DMS 273 treated with DMSO at 0.1 percent for 48 hours (cell line): Measurements from ENCODE around the gene TMEM229A.
"Not testable (repeated sequence)": the region's sequence is repeated elsewhere in the genome, so short reads cannot be mapped to it uniquely, and the experiment has no call there.

Source experiments
- DNase-seq: peaks from one replicate; lab custom pipeline; 2025; lab: John Stamatoyannopoulos, UW

TMEM229A gene

DNA sequence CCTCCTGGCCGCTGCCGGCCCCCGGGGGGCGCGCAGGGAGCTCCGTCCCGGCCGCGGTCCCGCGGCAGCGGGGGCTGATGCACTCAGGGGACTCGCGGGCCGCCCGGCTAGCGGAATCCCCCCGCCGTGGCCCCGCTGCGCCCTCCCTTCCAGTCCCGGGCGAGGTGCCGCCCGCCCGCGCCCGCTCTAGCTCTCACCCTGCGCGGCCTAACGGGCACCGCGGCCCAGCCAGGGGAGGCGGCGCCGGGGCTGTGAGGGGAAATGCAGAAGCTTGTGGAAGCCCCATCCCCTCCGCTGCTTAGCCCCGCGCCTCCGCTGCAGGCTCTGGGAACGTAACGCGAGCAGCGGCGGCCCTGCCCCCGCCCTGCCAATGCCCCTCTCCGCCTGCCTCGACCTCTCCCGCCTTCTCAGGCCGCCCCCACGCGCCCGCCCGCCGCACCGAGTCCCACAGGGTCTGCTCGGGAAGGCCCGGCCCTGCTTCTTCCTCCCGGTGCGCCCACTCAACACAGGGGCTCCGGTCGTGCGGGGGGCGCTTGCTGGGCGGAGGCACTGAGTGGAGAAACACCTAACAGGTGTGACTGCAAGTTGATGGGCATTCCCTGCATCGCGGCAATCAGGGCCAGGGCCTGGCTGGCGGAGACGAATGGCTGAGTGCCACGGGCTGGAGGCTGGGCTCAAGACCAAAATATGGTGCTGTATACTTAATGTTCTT lies 384 bp upstream of the TMEM229A start:
- no peak for DNase-seq

DNA sequence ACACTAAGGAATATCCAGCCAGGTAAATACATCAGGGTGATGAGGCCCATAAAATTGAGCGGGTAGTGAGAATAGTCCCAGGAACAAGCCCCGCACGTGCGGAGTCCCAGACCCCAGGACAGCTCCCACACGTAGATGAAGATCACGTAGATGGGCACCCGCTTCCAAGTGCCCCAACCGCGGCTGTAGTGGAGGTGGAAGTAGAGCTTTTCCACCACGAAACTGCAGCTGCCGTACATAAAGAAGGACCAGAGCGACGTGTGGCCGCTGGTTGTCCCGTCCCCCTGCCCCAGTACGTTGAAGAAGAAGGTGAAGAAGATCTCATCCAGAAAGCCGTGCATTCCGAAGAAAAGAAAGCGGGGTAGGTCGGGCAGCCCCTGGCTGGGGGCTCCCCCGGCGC lies 948 bp downstream of the TMEM229A start:
- DNase-seq, result no peak

DNA sequence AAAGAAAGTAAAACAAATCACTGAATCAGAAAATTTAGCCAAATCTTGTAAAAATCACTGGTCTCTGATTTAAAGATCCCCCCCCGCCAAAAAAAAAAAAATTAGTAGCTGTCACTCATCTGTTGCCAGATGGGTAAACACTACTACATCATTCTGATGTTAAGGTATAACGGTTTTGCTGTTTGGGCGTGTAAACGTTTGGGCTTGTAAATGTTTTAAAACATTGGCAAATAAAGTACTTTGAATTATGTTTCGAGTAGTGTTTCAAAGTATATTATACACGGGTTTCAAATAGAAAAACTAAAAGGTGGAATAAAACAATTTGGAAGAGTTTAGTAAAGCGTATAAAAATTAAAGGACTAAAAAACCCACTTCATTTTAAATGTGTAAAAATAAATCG lies 1.5 kb downstream of the TMEM229A start:
- no peak for DNase-seq

DNA sequence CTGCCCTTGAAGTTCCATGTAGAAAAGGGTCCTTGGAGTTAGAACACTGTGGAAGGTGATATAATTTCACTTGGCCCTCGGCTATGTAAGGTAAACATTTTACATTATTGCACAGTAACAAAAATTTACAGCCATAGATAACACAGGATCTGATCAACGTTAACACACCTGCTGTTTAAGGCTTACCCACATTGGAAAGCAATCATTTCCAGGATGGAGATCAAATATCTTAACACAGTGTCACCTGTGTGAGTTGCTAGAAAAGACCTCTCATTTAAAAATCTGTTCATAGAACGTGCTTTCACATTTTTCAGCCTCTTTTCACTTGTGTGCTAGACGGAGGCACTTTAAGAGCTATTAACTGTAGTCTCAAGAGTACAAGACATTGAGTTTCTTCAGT lies 1.9 kb downstream of the TMEM229A start:
- no peak for DNase-seq

DNA sequence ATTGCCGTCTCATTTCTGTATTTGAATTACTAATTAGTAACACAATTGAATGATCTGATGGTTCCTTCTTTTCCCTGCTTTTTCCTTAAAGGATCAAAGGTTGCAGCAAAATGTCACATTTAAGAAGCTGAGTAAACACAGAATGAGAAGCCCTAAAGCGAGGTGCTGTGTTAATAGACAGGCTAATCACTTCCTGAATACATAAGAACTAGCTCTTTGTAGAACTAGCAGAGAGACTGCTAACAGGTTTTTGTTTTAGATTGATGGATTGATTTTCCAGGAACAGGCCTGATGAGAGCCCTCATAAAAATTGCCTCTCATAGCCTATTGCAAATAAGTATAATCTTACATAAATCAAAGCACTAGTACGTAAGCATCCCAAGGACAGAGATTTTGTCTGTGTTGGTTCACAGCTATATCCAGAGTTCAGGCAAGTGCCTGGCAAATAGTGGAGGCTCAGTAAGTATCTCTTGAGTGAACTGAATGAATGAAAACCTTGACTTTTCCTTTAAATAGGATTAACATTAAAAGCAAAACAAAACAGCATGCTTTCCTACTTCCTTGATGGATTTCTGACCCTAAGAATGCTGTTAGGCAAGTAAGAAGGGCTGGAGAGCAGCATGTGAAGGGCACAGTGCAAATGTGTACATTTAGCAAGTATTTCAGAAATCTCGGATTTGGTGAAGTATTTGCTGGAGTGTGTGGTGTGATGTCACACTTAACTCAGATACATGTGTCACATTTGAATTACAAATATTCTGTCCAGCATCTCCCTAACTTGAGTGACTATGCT lies 3.3 kb downstream of the TMEM229A start:
- no peak for DNase-seq

DNA sequence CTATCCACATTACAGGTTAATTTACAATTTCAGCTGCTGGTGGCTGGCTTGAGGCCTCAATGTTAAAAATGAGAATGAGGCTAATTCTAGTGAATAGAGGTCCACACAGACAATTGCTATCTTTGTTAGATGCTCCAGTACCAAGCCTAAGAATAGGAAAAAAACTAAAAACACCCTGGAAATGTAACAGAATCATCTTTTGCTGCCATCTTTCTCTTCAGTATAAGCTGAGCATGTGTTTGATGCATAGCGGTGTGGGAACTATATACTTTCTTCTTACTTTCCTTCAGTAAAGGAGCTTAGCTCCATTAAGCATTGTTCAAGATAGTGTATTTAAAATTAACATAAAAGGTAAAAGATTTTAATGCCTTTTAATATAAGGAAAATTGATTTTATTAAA lies 5.6 kb downstream of the TMEM229A start:
- no peak for DNase-seq

DNA sequence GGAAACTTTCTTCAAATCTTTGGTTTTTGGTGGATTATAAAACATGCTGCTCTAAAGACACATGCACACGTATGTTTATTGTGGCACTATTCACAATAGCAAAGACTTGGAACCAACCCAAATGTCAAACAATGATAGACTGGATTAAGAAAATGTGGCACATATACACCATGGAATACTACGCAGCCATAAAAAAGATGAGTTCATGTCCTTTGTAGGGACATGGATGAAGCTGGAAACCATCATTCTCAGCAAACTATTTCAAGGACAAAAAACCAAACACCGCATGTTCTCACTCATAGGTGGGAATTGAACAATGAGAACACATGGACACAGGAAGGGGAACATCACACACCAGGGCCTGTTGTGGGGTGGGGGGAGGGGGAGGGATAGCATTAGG lies 8.5 kb downstream of the TMEM229A start:
- not testable (repeated sequence) for DNase-seq

DNA sequence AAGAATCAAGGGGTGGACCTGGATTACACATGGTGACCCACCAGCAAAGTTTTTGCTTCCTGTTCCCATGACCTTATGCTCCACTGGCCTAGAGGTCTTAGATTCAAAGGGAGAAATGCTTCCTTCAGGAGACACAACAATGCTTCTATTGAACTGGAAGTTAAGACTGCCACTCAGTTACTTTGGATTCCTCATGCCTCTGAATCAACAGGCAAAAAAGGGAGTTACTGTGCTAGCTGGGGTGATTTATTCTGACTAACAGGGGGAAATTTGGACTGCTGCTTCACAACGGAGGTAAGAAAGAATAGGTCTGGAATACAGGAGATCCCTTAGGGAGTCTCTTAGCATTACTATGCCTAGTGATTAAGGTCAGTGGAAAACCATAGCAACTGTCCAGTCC lies 10.3 kb downstream of the TMEM229A start:
- no peak for DNase-seq

DNA sequence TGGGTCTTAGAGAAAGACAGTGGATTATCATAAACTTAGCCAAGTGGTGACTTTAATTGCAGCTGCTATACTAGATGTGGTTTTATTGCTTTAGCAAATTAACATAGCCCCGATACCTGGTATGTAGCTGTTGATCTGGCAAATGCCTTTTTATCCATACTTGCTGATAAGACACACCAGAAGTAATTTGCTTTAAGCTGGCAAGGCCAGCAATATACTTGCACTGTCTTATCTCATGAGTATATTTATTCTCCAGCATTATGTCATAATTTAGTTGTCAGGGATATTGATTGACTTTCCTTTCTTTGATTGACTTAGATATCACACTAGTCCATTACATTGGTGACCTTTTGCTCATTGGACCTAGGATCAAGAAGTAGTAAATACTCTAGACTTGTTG lies 12.8 kb downstream of the TMEM229A start:
- no peak for DNase-seq

DNA sequence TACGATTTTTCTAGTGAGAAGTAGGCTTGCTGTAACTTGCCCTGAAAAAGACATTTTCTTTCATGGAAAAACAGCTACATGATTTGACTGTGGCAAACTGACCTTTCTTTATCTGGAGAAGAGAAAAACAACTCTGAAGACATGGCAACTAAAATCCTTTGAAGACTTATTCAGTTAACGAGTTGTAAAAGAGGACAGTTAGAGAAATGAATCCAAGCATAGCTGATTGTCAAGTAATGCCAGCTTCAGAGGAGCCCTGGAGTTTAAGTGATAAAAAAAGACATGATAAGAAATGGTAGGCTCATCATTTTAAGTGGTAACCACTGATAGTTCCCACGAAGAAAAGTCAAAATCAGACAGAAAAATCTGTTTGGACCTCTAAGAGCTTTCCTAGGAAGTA lies 19.6 kb downstream of the TMEM229A start:
- DNase-seq, result no peak

DNA sequence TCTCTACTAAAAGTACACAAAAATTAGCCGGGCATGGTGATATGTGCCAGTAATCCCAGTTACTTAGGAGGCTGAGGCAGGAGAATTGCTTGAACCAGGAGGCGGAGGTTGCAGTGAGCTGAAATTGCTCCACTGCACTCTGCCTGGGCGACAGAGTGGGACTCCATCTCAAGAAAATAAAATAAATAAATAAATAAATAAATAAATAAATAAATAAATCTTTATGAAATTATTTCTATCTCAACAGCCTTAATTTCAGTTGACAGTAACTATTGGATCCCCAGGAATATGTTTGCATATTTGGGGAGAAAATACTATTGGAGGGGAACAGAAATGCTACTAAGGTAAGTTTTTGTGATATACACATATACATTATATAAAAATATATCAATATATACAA lies 20.0 kb downstream of the TMEM229A start:
- DNase-seq, result no peak

DNA sequence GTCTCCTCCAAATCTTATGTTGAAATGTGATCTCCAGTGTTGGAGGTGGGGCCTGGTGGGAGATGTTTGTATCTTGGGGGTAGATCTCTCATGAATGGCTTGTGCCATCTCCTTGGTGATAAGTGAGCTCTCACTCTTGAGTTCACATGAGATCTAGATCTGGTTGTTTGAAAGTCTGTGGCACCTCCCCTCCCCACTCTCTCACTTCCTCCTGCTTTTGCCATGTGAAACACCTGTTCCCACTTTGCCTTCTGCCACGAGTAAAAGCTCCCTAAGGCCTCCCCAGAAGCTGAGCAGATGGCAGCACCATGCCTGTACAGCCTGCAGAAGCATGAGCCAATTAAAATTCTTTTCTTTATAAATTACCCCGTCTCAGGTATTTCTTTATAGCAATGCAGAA lies 23.5 kb downstream of the TMEM229A start:
- DNase-seq, result no peak

DNA sequence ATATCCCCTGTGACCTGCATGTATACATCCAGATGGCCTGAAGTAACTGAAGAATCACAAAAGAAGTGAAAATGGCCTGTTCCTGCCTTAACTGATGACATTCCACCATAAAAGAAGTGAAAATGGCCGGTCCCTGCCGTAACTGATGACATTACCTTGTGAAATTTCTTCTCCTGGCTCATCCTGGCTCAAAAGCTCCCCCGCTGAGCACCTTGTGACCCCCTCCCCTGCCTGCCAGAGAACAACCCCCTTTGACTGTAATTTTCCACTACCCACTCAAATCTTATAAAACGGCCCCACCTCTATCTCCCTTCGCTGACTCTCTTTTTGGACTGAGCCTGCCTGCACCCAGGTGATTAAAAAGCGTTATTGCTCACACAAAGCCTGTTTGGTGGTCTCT lies 24.6 kb downstream of the TMEM229A start:
- not testable (repeated sequence) for DNase-seq

DNA sequence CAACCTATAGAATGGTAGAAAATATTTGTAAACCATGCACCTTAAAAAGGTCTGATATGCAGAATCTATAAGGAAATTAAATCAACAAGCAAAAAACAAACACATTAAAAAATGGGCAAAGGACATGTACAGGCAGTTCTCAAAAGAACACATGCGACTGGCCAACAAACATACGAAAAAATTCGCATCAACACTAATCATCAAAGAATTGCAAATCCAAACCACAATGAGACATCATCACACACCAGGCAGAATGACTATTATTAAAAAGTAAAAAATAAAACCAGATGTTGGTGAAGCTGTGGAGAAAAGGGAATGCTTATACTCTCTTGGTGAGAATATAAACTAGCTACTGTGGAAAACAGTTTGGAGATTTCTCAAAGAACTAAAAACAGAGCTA lies 33.2 kb downstream of the TMEM229A start:
- no peak for DNase-seq

DNA sequence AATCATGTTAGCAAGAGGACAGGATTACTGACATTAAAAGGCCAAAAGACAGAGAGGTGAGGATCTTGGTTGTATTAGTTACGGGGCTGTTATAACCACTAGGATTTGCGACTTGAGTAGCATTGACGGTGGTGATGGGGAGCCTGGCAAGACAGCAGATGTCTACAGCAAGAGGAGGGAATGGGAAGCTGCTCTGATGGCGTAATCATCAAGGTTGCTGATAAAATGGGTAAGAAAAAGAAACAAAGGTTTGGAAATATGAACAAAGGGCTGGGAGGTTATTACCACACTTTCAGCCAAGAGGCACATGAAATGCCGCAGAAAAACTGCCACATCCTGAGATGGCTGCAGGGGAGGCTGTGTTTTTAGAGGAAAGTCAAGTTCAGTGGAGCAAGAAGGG lies 33.9 kb downstream of the TMEM229A start:
- no peak for DNase-seq

DNA sequence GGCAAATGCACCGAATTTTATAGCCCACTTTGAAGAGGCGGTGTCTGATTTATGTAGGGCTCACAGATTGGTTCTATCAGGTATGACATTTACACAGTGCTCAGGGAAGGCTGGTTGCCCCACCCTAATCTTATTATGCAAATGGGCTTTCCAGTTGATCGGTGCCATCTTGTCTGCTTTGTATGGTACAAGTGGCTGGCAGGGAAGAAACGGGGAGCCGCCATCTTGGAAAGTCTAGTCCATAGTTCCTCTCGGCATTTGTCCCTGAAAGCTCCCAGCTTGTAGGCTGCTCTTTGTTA lies 36.6 kb downstream of the TMEM229A start:
- DNase-seq, result no peak

DNA sequence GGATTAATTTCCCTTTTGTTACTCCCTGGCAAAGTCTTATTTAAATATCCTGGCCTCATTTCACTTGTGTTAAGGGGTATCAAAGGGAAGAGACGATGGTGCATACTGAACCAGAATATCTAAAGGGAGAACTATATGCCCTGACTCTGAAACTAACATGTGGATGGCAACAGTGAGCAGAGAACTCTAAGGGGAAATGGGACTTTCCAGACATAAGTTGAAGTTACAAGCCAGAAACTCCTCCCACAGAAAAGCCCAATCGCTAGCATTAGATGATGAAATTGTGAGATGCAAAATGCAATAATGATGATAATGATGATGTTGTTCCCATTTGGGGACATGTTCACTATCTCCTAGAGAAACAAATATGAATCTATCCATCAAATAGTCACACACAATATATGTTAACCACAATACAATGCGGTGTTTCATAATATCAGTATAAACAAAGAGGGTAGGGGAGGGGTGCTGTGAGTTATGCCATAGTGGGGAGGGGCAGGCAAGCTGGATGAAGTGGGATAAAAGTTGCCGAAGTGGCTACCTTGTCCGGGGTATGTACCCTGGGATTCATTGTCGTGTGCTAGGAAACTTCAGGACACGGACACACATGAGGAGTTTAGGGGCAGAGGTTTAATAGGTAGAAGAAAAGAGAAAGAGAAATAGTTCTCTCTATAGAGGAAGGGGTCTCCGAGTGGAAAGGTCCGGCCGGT lies 37.1 kb downstream of the TMEM229A start:
- no peak for DNase-seq

DNA sequence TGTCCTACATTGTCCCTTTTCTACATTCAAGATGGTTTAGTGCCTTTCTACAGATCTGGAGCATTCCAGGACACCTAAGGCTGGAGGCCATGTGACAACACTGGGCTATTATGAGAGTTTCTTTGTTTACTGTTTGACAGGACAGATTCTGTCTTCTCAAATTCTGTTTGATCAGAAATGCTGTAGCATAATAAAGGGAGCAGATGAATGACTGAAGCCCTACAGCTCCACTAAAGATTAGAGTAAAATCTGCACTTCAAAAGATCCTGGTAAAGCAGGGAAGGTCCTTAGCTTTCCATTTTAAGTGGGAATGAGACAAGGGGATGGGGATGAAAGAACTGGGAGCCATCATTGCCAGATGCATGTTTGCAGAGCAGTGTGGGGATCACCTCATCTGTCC lies 38.4 kb downstream of the TMEM229A start:
- DNase-seq, result no peak

DNA sequence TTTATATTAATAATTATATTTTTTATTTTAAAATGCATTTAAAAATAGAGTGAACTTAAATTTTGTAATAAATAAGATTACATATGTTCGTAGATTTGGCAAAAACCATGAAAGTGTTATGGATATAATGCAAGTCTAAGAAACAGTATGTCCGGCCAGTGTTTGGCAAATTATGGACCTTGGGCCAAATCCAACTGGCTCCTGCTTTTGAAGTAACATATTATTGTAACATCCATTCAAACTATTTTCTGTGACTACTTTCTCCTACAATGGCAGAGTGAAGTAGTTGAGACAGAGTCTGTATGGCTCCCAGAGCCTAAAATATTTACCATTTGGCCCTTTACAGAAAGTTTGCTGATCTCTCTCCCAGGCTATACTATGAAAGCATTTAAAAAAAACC lies 38.9 kb downstream of the TMEM229A start:
- no peak for DNase-seq

DNA sequence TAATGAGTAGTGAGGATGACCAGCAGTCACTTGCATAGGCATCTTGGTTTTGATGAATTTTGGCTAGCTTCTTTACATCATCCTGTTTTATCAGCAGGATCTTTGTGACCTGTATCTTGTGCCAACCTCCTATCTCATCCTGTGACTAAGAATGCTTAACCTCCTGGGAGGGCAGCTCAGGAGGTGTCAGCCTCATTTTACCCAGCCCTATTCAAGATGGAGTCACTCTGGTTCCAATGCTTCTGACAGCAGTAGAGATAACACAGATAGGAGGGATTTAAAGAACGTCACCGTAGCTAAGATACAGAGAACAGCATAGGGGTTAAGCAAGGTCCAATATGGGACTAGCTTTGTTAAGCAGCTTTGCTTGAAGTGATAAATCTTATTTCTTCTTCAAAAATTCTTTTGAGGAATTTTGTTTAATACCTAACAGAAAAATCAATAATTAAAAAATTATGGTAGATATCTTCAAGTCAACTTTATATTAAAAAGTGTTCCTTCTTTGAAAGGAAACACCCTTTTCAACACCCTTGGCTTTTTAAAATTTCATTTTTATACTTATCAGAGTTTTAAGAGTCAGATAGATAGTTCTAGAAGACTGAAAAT lies 39.9 kb downstream of the TMEM229A start:
- DNase-seq, result no peak

DNA sequence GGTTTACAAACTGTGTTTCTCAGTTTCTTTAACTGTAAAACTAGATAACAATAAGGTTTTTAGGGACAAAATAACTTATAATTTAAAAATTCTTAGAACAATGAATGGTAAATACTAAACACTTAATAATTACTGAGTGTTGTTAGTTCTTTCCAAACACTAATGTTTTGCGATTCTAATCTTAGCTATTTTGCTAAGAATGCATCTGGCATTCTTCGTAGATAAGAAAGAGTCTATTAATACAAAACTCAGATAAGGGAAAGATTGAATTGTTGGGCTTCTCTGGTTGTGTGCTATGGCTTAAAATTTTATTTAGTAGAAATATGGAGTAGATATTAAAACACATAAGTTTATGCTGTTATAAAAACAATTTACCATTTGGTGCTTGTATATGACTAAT lies 45.4 kb downstream of the TMEM229A start:
- DNase-seq, result no peak
